Measurements from ENCODE around the gene CKLF.

Gene CKLF

DNA sequence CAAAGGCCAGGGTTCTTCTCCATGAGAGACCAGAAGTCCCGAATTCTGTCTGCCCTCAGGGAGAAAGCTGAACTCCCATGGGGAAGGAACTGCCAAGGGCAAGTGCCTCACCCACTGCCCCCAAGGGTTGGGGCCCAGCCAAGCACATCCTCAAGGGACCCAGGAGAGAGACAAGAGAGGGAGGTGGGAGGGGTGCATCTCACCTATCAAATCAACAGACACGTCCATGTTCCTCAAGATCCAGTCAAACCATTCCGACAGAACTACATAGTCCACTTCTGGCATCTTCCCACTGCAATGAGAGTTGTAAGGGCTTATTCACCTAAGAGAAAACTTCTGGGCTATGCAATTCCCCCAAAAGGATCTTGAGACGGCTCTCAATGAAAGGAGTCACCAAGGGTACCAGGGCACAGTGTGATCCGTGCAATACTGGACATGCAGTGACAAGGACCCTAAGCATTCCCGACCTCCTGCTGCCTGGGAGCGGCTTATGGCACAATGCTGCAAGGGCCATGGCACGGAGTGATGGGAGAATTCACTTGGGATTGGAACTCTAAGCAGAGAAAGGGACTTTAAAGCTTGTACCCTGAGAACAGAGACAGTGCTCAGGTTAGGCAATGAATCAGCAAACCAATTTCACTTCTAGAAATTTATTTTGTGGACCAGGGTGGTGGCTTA lies 34.7 kb upstream of the CKLF start:
- no peak for DNase-seq (ENCODE audit: low read depth)

DNA sequence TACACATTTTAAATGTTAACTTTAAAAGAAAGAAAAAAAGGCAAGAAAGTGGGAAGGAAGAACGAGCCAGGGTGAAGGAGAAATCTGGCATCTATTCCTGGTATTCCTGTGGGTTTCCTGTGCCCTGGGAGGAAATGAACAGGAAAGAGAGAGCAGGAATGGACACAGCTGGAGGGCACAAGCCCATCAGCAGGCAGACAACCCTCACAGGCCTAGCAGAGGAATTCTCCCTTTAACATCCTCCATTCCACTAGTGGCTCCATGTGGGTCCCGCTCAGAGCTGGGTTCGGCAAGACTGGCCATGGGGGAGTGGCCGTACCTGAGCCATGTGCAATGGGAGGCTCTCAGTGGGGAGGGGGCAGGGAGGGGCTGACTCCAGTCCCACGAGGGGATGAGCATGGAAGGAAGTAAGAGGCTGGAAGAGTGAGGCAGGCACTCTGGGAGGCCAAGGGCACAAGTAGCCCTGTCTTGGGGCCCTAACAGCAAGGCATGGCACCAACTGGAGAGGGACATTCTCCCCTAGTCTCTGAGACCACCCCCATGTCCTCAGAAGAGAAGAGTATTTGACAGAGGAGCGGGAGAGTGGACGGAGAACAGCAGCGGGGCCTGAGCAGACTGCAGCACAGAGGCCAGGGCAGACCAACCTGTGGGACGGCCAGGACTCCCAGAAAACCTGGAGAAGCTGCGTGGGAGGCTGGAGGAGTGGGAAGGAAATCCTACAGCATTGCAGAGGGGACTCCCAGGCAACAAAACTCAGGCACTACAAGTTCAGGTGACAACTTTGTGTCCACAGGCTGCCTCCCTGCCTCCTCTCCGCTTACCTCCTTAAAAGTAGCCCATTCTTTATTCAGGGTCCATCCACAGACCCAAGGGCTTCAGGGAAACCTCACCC lies 32.6 kb upstream of the CKLF start:
- DNase-seq (ENCODE audit: low read depth), result no peak

DNA sequence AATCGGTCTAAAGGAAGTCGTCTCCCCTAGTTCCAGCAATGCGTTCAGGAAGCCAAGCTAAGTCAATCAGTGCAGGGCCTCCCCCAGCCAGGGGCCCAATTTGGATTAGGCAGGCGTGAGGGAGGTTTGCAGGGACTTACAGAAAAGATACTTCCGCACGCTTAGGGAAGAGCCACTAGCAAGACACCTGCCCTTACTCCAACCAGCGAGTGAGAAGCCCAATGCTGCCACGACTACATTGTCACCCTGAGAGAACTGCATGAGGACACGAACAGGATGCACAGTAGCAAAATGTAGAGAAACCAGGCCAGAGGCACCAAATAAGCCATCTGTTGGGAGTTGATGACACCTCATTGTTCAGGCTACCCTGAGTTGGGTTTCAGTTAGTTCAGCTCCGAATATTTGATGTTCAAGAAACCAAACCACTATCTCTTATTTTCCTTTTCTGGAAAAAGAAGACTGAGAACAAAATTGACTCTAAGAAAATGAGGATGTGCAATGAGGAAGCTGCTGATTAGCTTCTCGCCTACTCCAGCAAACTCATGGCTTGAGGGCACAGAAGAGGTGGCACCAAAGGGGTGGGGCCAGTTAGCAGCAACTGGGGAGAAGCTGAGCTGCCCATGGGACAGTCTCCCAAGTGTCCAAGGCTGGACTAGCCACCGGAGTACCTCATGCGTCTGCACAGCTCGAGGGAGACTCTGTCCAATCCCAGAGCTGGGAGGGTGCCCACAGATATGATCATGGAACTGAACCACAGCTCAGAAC lies 31.8 kb upstream of the CKLF start:
- DNase-seq (ENCODE audit: low read depth), result no peak

DNA sequence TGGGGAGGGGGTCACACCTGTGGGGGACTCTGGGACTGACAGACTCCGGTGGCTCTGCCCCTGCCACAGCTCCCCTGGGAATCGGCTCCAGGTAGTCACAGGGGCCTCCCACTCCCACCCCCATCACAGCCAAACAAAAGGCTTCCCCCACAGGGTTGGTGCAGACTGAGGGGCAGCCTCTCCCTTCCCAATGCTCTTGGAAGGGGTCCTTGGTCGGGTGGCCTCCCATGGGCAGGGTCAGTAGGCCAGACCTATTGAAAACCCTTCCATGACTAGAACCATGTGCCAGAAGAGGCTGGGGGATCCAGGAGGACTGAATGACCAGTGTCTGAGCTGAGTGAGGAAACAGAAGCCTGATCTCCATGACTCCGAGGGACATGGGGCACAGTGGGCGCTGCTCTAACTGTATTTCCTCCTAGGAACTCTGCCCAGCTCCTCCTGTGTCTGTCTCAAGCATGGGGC lies 31.1 kb upstream of the CKLF start:
- no peak for DNase-seq (ENCODE audit: low read depth)

DNA sequence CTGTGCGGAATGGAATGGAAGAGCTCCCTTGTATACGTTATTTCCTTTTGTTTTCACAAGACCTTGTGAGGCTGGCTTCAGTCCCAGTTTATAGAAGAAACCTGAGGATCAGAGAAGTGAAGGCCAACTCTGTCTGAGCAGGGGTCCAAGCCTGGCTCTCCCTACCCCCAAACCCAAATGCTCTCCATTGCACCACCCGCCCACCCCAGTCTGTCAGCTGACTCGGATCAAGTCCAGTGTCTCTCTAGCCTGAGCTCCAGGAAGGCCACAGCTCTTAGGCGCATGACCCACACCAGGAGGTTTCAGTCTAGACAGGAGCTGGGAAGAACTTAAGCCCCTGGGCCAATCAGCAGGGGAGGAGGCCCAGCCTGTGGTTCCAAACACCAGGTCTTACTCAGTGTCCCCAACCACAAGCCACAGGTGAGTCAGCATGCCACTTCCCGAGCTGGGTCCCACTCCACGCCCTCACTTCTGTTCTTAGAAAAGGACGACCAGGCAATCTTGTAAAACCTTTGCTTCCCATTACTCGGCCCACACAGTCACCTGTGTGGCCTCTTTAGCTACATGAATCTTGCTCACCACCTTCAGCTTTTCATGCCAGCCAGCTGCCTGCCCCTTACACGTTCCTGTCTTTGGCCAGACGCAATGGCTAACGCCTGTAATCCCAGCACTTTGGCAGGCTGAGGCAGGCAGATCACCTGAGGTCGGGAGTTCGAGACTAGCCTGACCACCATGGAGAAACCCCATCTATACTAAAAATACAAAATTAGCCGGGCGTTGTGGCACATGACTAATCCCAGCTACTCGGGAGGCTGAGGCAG lies 30.2 kb upstream of the CKLF start:
- peak; percentile 34 for DNase-seq (ENCODE audit: low read depth)

DNA sequence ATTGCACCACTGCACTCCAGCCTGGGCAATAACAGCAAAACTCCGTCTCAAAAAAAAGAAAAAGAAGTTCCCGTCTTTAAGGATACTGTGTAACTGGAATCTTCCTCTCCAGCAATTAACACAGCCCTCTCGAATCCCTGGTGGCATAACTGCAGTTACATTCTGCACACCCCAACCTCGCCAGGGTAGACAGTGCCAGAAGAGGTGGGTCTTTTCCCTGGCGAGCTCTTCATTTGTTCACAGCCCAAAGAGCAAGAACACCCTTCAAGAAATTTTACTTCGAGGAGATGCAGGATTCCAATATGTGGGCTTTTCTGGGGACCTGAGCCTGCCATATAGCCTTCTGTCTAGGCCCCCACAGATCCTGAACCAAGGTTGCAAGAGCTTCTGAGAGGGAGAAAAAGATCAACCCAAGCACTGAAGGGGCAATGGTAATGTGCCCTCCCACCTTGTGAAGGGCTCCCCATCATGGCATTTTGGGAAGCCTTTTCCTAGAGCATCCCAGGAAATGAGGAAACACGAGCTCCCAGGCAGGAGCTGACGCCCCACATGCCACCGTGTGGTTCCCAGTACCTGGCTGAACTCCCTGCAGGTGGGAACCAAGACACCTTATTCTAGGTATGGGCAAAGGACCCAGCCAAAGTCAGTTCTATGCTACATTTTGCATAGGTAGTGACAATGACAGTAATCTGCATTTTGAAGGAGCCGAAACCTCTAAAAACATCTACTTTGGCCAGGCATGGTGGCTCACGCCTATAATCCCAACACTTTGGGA lies 29.4 kb upstream of the CKLF start:
- DNase-seq (ENCODE audit: low read depth), result no peak

DNA sequence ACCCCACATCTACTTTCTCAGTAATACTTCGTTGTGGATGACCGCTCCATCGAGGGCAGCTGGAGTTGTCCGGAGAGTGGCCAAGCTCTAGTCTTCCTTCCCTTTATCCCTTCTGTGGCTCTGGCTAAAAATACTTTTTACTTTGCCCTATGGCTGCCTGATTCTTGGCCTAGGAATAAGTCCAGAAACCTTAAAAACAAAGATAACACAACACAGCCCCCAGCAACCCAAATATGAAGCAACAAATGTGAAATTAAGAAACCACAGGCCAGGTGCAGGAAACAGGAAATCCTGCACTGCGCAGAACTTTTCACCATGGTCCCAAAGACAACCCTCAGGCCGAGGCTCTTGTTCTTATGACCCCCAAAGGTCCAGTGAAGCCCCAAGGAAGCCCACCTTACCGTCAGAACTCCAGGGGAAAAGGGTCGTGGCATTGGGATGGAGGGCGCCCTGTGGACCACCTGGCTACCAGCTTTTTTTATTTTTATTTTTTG lies 28.5 kb upstream of the CKLF start:
- DNase-seq (ENCODE audit: low read depth), result no peak

DNA sequence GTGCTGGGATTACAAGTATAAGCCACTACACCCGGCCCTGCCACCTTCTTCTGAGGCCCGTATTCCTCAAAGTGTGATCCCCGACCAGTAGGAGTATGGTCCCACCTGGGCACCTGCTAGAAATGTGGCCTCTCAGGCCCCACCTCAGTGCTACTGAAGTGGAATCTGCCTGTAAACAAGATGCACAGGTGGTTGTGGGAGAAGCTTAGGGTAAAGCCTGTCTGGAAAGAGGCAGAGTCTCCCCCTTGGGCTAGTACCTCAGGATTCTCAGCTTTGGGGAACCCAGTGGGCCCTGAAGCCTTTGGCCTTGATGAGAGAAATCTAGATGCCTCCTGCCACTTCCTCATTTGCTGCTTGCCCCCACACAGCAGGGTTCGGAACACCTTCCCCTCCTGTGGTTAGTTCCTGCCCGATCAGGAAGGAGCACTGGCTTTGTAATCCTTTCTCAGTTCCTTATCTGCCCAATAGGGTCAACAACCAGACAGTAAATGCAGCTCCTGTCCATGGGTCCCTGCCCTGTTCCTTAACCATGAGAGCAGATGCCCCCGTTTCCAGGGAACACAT lies 27.7 kb upstream of the CKLF start:
- no peak for DNase-seq (ENCODE audit: low read depth)

DNA sequence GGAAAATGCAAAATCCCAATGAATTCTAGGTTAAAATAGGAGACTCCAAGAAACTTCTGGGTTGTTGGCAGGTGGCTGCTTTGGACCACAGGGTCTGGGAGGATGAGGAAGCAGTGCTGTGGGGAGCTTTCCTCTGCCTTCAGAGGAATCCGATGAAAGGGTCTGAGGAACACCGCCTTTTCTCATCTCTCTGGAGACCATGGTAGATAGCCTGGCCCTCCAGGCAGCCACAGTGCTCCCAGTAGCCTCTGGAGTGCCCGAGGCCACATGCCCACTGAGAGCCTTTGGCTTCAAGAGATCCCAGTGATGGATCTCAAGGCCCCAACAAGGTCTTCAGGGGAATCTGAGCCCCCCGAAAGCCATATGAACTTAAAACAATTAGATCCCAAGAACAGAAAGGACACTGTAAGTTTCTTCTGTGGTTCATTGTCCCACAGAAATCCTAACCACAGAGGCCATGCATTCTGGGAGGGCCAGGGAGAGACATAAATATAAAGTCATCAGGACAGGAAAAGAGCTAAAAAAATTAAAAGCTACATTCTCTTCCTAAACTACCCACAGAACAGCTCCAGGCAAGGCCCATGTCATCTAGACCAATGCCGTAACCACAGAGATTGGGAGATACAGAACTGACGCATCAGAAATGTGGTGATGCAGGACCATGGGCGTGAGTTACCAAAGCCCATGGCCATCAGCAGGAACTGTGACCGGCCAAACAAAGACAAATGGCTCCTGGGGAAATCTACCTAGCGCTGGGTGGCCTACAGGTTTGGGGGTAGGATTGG lies 26.8 kb upstream of the CKLF start:
- DNase-seq (ENCODE audit: low read depth), result no peak

DNA sequence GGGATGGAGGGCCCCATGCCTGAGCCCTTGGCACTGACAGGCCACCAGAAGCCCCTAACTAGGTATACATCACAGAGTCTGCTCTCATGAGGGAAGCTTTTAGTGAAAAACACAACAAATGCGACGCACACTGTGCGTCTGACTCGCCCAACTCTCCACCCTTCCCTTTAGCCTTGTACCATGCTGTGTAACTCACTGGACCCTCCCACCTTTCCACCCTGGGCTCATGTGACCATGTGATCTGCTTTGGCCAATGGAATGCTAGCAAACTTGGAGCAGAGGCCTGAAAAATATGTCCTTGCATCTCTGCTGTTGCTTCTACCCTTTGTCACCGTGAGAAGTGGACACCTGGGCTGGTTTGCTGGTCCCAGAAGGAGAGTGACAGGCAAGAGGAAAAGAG lies 24.1 kb upstream of the CKLF start:
- DNase-seq (ENCODE audit: low read depth), result no peak

DNA sequence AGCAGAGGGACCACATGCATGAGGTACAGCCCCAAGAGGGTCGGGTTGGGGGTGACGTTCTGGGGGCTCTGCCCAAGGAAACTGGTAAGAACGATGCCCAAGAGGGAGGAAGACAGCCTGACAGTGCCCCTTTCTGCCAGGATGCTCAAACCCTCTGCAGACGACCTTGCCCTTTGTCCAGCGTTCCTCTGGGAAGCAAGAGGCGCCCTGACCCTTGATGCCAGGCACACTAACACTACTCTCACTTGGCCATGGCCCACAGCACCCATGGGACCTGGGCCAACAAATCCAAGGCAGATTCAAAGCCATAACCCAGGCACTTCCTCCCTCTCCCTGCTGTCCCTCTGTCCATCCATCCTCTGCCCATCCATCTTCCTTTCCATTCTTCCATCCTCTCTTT lies 22.9 kb upstream of the CKLF start:
- DNase-seq (ENCODE audit: low read depth), result no peak

DNA sequence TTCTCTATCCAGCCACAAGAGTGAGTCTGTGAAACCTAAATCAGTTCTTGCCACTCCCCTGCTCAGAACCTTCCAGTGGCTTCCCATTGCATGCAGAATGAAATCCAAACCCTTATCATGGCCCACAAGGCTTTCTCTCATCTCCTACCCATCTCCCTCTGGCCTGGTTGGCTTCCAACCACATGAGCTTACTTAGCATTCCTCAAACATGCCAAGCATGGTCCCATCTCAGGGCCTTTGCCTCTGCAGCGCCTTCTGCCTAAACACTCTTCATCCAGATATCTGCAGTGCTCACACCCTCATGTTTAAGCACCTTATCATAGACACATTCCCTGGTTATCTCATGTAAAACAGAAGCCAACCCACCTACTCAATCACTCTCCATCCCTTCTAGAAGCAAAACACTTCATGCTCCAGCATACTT lies 18.0 kb upstream of the CKLF start:
- DNase-seq (ENCODE audit: low read depth), result no peak

DNA sequence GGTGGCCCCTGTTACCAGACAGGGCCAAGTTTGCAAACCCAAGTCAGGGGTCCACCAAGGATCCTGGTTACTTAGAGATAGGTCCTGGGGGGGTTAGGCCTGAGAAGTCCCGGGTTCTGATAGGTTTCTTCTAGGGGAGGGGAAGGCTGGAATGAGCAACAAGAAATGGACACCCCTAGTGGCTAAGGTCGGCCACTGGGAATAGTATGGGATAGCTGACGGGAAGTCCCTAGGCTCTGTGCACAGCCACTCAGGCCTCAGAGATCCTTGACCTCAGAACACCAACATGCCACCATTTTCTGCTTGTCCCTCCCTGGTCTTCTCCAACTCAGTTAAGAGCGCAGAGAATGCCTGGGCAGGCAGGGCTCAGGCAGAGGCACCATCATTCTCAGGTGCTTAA lies 15.9 kb upstream of the CKLF start:
- no peak for DNase-seq (ENCODE audit: low read depth)

DNA sequence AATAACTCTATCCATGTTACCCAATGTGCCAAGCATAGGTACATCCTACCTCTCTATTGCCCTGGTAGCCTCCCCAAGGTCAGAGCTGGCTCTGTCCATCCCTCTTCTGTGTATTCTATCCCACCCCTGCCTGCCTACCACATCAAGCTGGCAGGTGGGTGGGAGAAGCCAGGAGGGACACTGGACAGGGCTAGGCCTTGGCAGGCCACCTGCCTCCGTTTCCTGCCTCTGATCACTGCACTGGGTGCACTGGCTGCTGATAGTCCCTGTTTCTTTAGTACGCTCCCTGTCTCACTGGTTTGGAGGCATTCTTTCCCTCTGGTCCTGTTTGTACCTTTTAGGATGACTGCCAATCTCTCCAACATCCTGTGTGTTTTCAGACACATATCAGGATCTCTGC lies 15.1 kb upstream of the CKLF start:
- DNase-seq (ENCODE audit: low read depth), result no peak

DNA sequence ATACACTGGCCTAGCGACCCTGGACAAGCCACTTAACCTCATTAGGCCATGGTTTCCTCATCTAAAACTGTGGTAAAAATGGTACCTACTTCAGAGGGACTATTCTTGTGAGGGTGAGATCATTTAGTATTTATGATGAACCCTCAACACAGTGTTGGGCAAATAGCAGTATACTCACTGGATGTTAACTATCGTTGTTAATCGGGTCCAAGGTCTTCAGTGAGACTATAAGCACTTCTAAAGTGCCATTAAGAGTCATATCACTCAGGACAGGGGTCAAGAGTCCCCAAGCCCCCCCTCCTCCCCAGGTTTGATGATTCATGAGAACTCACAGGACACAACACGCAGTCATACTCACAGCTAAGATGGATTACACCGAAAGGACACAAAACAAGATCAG lies 13.5 kb upstream of the CKLF start:
- DNase-seq (ENCODE audit: low read depth), result no peak

DNA sequence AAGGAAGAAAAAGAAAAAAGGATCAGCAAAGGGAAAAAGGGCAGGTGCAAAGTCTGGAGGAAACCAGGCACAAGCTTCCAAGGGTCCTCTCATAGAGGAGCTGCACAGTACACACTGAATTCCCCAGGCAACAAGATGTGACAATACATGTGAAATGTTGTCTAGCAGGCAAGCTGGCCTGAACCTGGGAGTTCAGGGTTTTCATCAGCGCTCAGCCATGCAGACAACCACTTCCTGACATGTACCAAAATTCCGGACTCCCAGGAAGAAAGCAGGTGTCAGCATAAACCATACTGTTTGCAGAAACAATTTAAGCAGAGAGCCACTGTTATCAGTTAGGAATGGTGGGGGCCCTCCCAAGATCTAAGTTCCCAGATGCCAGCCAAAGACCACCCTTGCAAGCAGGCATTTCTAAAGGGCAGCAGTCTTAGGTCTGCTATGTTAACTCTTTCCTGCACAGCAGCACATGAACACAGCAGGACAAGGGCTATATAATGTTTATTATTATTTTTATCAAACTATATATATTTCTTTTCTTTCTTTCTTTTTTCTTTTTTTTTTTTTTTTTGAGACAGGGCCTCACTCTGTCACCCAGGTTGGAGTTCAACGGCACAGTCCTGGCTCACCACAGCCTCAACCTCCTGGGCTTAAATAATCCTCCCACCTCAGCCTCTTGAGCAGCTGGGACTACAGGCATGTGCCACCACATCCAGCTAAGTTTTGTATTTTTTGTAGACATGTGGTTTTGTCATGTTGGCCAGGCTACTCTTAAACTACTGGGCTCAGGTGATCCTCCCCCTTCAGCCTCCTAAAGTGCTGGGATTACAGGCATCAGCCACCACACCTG lies 12.5 kb upstream of the CKLF start:
- DNase-seq (ENCODE audit: low read depth), result no peak

DNA sequence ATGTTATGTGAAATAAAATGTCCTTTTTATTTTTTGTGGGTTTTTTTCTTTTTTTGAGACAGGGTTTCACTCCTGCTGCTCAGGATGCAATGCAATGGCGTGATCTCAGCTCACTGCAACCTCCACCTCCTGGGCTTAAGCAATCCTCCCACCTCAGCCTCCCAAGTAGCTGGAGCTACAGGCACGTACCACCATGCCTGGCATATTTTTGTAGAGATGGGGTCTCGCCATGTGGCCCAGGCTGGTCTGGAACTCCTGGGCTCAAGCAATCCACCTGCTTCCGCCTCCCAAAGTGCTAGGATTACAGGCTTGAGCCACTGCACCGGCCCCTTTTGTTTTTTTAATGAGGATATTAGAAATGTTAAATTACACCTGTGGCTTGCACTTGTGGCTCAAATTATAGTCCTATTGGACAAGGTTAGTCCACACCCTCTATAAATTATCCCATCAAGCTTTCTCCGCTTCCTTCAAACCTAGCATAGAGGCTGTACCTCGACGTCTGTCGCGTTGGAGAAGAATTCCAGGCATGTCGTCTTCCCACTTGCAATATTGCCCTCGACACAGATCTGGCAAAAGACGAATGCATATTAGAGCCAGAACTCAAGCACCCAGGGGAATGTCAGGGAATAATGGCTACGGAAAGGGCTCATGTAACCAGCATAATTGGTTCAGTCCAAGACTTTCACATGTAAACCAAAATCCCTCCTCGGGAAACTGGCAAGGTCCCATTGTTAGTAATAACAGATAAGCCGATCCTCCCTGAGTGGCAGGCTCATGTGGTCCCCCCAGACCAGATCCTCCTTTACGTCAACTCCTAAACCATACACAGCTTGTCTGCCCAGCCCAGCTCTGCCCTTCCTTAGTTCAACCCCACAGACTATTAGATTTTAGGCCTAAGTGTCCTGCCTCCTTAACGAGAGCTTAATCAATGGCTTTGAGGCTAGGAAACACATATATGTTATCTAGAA lies 10.7 kb upstream of the CKLF start:
- DNase-seq (ENCODE audit: low read depth), result no peak

DNA sequence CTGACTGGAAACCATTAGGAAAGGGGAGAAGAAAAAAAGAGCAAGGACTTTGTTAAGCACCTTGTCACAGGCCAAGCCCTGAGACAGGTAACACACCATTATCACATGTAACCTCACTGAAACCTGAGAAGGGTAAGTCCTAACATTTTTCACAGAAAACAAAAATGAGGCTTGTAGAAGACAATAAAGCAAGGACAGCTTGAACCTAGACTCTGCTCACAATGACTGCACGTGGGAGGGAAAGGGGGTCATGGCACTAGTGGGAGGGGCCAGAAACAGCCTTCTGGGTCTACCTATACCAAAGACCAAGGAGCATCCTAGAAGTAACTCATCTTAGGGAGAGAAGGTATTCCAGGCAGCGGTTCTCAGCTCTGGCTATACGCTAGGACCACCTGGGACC lies 10.0 kb upstream of the CKLF start:
- no peak for DNase-seq (ENCODE audit: low read depth)
